Measurements from ENCODE around the gene FLYWCH1. TPM values are rescaled to one million over a fixed set of nuclear protein-coding genes. Genes with fewer than 3 reads are reported as not detected.

FLYWCH1 gene
- total and polyA plus RNA-seq, 9 of the 15 experiments (the other 6 are each of a cell fraction or from before 2014, with no cell fraction given): 0.18 to 33.6 (median 11.3) TPM

DNA sequence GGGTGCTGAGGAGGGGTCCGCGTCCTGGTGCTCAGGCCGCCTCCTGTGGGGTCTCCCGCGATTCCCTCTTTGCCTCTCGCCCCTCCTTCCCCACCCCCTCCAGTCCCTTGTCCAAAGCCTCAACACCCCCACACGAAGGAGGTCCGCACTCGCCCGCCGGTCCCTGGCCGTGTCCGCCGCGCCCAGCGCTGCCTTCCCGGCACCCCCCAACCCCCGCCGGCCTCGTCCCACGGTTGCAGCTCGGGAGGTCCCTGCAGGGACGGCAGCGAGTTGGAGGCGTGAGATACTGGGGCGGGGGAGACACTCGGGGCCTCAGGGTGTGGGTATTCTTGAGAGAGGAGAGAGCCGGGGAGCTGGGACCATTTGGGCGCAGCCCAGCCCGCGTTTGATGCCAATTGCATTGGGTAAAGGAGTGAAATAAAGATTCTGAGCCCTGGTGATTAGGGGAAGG, 28.2 kb upstream of the FLYWCH1 start (continued):
- TF ChIP-seq, protein P1, sequence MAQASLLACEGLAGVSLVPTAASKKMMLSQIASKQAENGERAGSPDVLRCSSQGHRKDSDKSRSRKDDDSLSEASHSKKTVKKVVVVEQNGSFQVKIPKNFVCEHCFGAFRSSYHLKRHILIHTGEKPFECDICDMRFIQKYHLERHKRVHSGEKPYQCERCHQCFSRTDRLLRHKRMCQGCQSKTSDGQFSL (CRISPR knock-in tag; IDR thresholded peaks at IDR 0.05): peak; percentile 91
- TF ChIP-seq, protein P1 (tag; IDR thresholded peaks at IDR 0.05): peak in 1 of 2 experiments; percentile 81; a peak in 2 of 4 replicates
- TF ChIP-seq ZNF41 (CRISPR knock-in tag; conservative IDR thresholded peaks at IDR 0.05): no peak

GRCh38 chr16:2884041-2884451, 27.7 kb upstream of the FLYWCH1 start:
- H3K9ac ChIP-seq (ENCODE audit: insufficient read depth in 1 of 2, low read depth in 2 of 2, low read length in 2 of 2): peak overlapping the region; percentile 78 to 99
- in situ Hi-C loops (cut with MboI): no loop called here
- ATAC-seq: no peak
- H3K36me3 ChIP-seq (ENCODE audit: control insufficient read depth, insufficient read depth, low read length): no peaks in the 10 kb centered on the region
- H3K79me2 ChIP-seq (ENCODE audit: control insufficient read depth, insufficient read depth, low read length): peaks cover 6% of the 10 kb centered on the region; the same call in 2 of the 3 replicates
- 36% methylated on average over 18 of the region's 18 CpGs for WGBS (ENCODE audit: insufficient coverage, low coverage, missing lambda C conversion rate)
- no peak overlapping the region; the same call in 2 of the 3 replicates for H3K27ac ChIP-seq (ENCODE audit: extremely low read depth, low read depth, low read length)
- FAIRE-seq: peak; percentile 42
- peak overlapping the region; percentile 60; the same call in 1 of the 2 replicates for H3K4me3 ChIP-seq
- intact Hi-C loops (cut with micrococcal nuclease): no loop called here
- peak; percentile 42; the same call in 1 of the 2 replicates for TF ChIP-seq ETV1 (tag; conservative IDR thresholded peaks at IDR 0.05; ENCODE audit: low read depth)
- TF ChIP-seq JUND (IDR thresholded peaks at IDR 0.05; ENCODE audit: borderline replicate concordance, low read depth, low read length): peak; percentile 32; the same call in 1 of the 2 replicates
- 0 out of 3 replicates have a peak, but pooled peaks have one; percentile 34 for TF ChIP-seq JUND (tag; IDR thresholded peaks at IDR 0.05; ENCODE audit: borderline replicate concordance, low read depth, low read length)
- TF ChIP-seq, protein P2, sequence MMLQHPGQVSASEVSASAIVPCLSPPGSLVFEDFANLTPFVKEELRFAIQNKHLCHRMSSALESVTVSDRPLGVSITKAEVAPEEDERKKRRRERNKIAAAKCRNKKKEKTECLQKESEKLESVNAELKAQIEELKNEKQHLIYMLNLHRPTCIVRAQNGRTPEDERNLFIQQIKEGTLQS (IDR thresholded peaks at IDR 0.05): peak; percentile 39; the same call in 1 of the 2 replicates
- TF ChIP-seq, protein P2 (CRISPR knock-in tag; conservative IDR thresholded peaks at IDR 0.05): no peak
- no peak for TF ChIP-seq SMAD1 (IDR thresholded peaks at IDR 0.05; ENCODE audit: low read depth, low read length, partially characterized antibody)
- peak; percentile 29; the same call in 1 of the 2 replicates for TF ChIP-seq ATF7 (IDR thresholded peaks at IDR 0.05)
- TF ChIP-seq SMAD4 (CRISPR knock-in tag; conservative IDR thresholded peaks at IDR 0.05): peak; percentile 7; the same call in 1 of the 2 replicates
- no peak for TF ChIP-seq CREB1 (IDR thresholded peaks at IDR 0.05)
- no peak for TF ChIP-seq CREB1 (CRISPR knock-in tag; IDR thresholded peaks at IDR 0.05)
- no peaks in the 10 kb centered on the region for H4K20me1 ChIP-seq (replicated peaks; ENCODE audit: control insufficient read depth, insufficient read depth, low read length)
- H3K9me3 ChIP-seq (replicated peaks; ENCODE audit: control insufficient read depth, insufficient read depth, low read depth, low read length): peaks cover 6% of the 10 kb centered on the region
- peak overlapping the region; percentile 88; the same call in 1 of the 2 replicates for H2AFZ ChIP-seq (ENCODE audit: low read depth, low read length)
- no peak for DNase-seq (ENCODE audit: extremely low read depth in 1 of 4, low spot score in 3 of 4)
- ChIA-PET CTCF (ENCODE audit: low intra/inter-chr PET ratio) (no interaction called here), POLR2A (interaction anchor here (0.6 to 1.9 kb wide), 5 partner anchors 15 to 1102 kb away, joined by 4 to 10 read pairs (median 6); partner anchors contain the start of genes PKMYT1 and SPSB3)
- BruUV-seq (replicated peaks): TSS peak; percentile 62
- H3K9me1 ChIP-seq (ENCODE audit: control insufficient read depth, insufficient read depth, low read length): no peaks in the 10 kb centered on the region
- H3K4me2 ChIP-seq (ENCODE audit: insufficient read depth, low read length): peak overlapping the region; percentile 86
- H3K27me3 ChIP-seq (ENCODE audit: control insufficient read depth in 2 of 2, insufficient read depth in 2 of 2, low read length in 2 of 2): no peaks in the 10 kb centered on the region
- H3K4me1 ChIP-seq (replicated peaks in 1 of 2; ENCODE audit: control insufficient read depth in 2 of 2, insufficient read depth in 2 of 2, low read length in 2 of 2): peaks cover 0 to 26% of the 10 kb centered on the region in 2 experiments; a peak in 3 of 5 replicates

Data from K562 (cell line).